GM19025 (cell line): ENCODE measurements around the gene FBN3.

Source experiments
- ATAC-seq: cut with Tn5 transposase; IDR thresholded peaks from one replicate; pipeline ENCODE4 v1.9.1; 2021; ENCODE audit warnings: mild to moderate bottlenecking, low read depth, moderate library complexity; ENCODE audit not compliant: unreplicated experiment

Gene FBN3

GRCh38 chr19:8150178-8150865 lies 930 bp upstream of the FBN3 start:
- no peak for ATAC-seq

- ATAC-seq = no peak
Observed at GRCh38 chr19:8148410-8149260, 757 bp downstream of the FBN3 start.

- no peak for ATAC-seq
Observed at GRCh38 chr19:8148088-8148409, 1.3 kb downstream of the FBN3 start.

- ATAC-seq = no peak
Observed at GRCh38 chr19:8147582-8147978, 1.8 kb downstream of the FBN3 start.

GRCh38 chr19:8146877-8147581 lies 2.4 kb downstream of the FBN3 start:
- no peak for ATAC-seq

- ATAC-seq = no peak
Observed at GRCh38 chr19:8144273-8144995, 5.0 kb downstream of the FBN3 start.

- no peak for ATAC-seq
Observed at GRCh38 chr19:8143041-8143440, 6.4 kb downstream of the FBN3 start.

- ATAC-seq = no peak
Observed at GRCh38 chr19:8142513-8142900, 6.9 kb downstream of the FBN3 start.

- ATAC-seq = no peak
Observed at GRCh38 chr19:8141726-8142512, 7.5 kb downstream of the FBN3 start.

- no peak for ATAC-seq
Observed at GRCh38 chr19:8138201-8138600, 11.2 kb downstream of the FBN3 start.

- ATAC-seq = no peak
Observed at GRCh38 chr19:8137425-8137824, 12.0 kb downstream of the FBN3 start.

GRCh38 chr19:8135946-8136618 lies 13.3 kb downstream of the FBN3 start:
- no peak for ATAC-seq

GRCh38 chr19:8132858-8133458 lies 16.4 kb downstream of the FBN3 start:
- ATAC-seq = no peak

GRCh38 chr19:8131517-8131916 lies 17.9 kb downstream of the FBN3 start:
- ATAC-seq = no peak

GRCh38 chr19:8129061-8129618 lies 20.3 kb downstream of the FBN3 start:
- no peak for ATAC-seq

GRCh38 chr19:8128551-8128950 lies 20.8 kb downstream of the FBN3 start:
- no peak for ATAC-seq

GRCh38 chr19:8127311-8127710 lies 22.1 kb downstream of the FBN3 start:
- no peak for ATAC-seq

- no peak for ATAC-seq
Observed at GRCh38 chr19:8126511-8126910, 22.9 kb downstream of the FBN3 start.

- ATAC-seq = no peak
Observed at GRCh38 chr19:8126008-8126407, 23.4 kb downstream of the FBN3 start.
